Activated CD4-positive, alpha-beta T cell treated with anti-CD3 and anti-CD28 coated beads, Interleukin-2, amount 10 ng/mL, durations not matched to agents 24 days and 14 days (primary cell): ENCODE results near the gene DUSP18. TPM values are rescaled to one million over a fixed set of nuclear protein-coding genes. Genes with fewer than 3 reads are reported as not detected.
"Not testable (repeated sequence)": the region's sequence is repeated elsewhere in the genome, so short reads cannot be mapped to it uniquely, and the experiment has no call there.

Source experiments
- DNase-seq: peaks from one replicate; pipeline ENCODE4 v3.0.0; 2022
- H3K27ac Mint-ChIP-seq: one replicate; pipeline ENCODE4 v1.8.0; 2022; ENCODE audit warnings: mild to moderate bottlenecking, mixed read lengths
- H3K27me3 Mint-ChIP-seq: one replicate; pipeline ENCODE4 v1.8.0; 2022; ENCODE audit warnings: mixed read lengths
- H3K36me3 Mint-ChIP-seq: one replicate; pipeline ENCODE4 v1.8.0; 2022; ENCODE audit warnings: low read depth, mild to moderate bottlenecking, mixed read lengths
- H3K4me1 Mint-ChIP-seq: one replicate; pipeline ENCODE4 v1.8.0; 2021; ENCODE audit warnings: mixed read lengths
- H3K4me3 Mint-ChIP-seq: one replicate; pipeline ENCODE4 v1.8.0; 2022; ENCODE audit warnings: mild to moderate bottlenecking, moderate library complexity, mixed read lengths
- H3K9me3 Mint-ChIP-seq: one replicate; pipeline ENCODE4 v1.8.0; 2021; ENCODE audit warnings: mixed read lengths
- intact Hi-C: fragments of 100-400 bp; cut with micrococcal nuclease; formaldehyde crosslinking; loops from one replicate; pipeline ENCODE4 v1.15.1; 2023
- total RNA-seq: library from RNA; stranded (reverse); gene quantifications from 2 replicates; pipeline ENCODE4 v1.2.3, GENCODE V29; 2022

DUSP18 gene
- total RNA-seq, 1 donor from 2014 or later: 8.0 TPM

DNA sequence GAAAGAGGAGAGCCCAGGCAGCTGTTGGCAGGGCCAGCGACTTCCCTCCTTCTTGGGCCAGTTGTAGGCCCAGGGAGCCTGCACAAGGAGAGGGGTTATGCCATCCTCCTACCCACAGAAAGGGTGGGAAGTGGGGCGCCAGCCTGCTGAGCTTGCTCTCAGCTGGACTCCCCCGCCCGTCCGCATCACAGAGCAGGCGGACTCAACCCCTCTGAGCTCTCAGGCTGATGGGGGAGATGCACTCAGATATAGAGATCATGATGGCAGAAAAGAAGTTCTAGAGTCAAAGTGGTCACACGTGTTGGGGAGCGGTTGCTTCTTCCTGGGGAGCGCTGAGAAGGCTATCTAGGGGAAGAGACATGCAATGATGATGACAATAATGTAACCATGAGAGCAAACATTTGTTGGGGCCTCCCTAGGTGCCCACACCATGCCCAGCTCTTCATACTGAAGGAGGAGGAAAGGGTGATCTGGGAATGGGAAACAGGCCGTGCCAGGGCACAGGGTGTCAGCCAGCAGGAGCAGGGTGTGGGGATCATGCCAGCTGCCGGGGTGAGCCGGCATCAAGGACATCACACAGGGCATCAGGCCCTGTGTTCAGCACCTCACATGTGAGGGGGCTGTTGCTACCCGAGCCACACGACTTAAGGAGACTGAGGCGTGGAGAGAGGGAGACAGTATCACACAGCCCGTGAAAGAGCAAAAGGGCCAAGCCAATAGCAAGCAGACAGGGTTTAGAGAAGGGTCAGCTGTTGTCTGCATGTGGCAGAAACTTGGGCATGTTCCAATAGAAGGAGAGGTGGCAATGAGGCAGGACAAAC, 24.4 kb downstream of the DUSP18 start:
- peak overlapping the region; percentile 90 for H3K27ac Mint-ChIP-seq
- no peaks in the 10 kb centered on the region for H3K27me3 Mint-ChIP-seq
- H3K4me1 Mint-ChIP-seq: peaks cover 31% of the 10 kb centered on the region
- no peak for DNase-seq
- peaks cover 17% of the 10 kb centered on the region for H3K36me3 Mint-ChIP-seq
- intact Hi-C loops: no loop called here
- H3K4me3 Mint-ChIP-seq: peak overlapping the region; percentile 66
- no peaks in the 10 kb centered on the region for H3K9me3 Mint-ChIP-seq

DNA sequence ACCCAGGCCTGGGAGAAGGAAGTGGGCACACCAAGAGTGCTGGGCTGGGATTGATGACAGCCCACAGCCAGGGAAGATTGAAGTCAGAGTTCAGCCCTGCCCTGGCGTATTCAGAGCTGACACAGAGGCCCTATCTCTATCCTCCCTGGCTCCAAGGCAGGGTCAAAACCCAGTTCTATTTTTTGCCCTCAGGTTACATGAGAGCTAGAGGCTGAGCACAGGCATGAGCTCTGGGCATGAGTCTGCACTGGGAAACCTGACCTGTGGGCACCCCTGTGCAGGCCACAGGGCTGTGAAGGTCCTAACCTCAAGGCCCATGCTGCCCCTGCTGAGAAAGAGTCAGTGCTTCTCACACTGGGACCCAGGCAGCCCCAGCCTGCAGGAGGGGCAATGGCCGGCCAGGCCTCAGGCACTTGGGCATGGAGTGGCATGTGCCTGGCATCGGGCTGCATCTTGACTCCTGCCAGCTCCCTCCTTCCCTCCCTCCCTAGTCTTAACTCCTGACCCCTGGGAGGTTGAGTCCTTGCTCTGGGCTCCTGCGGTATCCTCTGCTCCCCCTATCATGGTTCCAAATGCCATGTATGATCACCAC, 26.7 kb downstream of the DUSP18 start:
- Mint-ChIP-seq H3K27ac (no peak overlapping the region), H3K4me3 (no peak overlapping the region), H3K4me1 (peaks cover 36% of the 10 kb centered on the region), H3K9me3 (no peaks in the 10 kb centered on the region), H3K27me3 (no peaks in the 10 kb centered on the region), H3K36me3 (peaks cover 14% of the 10 kb centered on the region)
- intact Hi-C loops: no loop called here
- no peak for DNase-seq

DNA sequence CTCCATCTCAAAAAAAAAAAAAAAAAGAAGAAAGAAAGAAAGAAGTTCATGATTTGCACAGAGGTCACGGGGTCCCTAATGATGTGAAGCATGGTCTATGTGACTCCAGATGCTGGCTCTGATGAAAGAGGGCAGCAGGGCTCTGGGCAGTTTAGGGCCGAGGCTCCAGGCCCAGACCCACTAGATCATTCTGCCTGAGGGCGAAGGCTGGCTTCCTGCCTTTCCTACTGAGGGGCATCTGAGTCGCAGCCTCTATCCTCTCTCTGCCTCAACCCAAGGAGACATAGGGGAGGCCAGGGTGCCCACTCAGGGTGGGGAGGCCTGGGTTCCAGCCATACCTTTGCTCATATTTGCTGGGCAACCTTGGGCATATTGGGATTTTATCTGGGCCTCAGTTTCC, 27.3 kb downstream of the DUSP18 start:
- Mint-ChIP-seq H3K4me3 (no peak overlapping the region), H3K27me3 (no peaks in the 10 kb centered on the region), H3K4me1 (peaks cover 36% of the 10 kb centered on the region), H3K27ac (no peak overlapping the region), H3K9me3 (no peaks in the 10 kb centered on the region), H3K36me3 (peaks cover 14% of the 10 kb centered on the region)
- DNase-seq: no peak
- intact Hi-C loops: no loop called here

DNA sequence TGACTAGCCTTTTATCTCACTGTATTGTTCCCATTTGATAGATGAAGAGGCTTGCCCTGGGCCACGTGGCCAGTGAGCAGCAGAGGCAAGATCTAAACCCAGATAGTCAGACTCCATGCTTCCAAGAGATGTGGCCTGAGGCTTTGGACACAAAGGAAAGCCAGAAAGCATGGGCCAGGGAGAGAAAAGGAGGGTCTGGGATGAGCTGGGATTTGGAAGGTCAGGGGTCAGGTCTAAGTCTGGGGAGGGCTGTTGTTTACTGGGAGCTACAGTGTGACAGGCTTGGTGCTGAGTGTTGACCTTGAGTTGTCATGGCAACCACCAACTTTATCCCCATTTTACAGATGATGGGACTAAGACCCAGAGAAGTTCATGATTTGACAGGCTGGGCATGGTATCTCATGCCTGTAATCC, 30.0 kb downstream of the DUSP18 start:
- H3K36me3 Mint-ChIP-seq: peaks cover 14% of the 10 kb centered on the region
- no peaks in the 10 kb centered on the region for H3K9me3 Mint-ChIP-seq
- peaks cover 31% of the 10 kb centered on the region for H3K4me1 Mint-ChIP-seq

DNA sequence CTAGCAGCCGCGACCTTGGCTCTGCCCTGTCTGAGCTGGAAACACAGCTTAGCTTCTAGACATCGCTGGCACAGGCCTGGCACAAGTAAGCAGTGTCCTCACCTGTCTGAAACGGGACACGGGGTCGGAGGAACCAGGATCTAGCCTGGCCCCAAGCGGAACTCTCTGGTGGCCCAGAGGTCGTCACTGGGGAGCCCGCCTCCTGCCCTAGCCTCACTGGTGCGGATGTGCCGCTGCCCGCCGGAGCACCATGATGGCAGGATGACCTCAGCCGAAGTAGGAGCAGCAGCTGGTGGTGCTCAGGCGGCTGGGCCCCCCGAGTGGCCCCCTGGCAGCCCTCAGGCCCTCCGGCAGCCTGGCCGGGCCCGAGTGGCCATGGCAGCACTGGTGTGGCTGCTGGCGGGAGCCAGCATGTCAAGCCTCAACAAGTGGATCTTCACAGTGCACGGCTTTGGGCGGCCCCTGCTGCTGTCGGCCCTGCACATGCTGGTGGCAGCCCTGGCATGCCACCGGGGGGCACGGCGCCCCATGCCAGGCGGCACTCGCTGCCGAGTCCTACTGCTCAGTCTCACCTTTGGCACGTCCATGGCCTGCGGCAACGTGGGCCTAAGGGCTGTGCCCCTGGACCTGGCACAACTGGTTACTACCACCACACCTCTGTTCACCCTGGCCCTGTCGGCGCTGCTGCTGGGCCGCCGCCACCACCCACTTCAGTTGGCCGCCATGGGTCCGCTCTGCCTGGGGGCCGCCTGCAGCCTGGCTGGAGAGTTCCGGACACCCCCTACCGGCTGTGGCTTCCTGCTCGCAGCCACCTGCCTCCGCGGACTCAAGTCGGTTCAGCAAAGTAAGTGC, 31.2 kb downstream of the DUSP18 start:
- peak overlapping the region; percentile 79 for H3K4me3 Mint-ChIP-seq
- H3K27ac Mint-ChIP-seq: peak overlapping the region; percentile 76
- H3K27me3 Mint-ChIP-seq: no peaks in the 10 kb centered on the region
- no peaks in the 10 kb centered on the region for H3K9me3 Mint-ChIP-seq
- H3K36me3 Mint-ChIP-seq: peaks cover 14% of the 10 kb centered on the region
- intact Hi-C loops: loop anchor here (10.0 kb wide), 2 partner anchors 58 to 448 kb away; partner anchors contain the start of genes OSBP2 and SMTN
- H3K4me1 Mint-ChIP-seq: peaks cover 29% of the 10 kb centered on the region
- DNase-seq: peak; percentile 72

More for the DNA sequence above, 30.0 kb downstream of the DUSP18 start:
- Mint-ChIP-seq H3K4me3 (peak overlapping the region; percentile 79), H3K27me3 (no peaks in the 10 kb centered on the region), H3K27ac (peak overlapping the region; percentile 52)
- DNase-seq: no peak
- intact Hi-C loops: loop anchor here (10.0 kb wide), 2 partner anchors 57 to 447 kb away; partner anchors contain the start of genes OSBP2 and SMTN

DNA sequence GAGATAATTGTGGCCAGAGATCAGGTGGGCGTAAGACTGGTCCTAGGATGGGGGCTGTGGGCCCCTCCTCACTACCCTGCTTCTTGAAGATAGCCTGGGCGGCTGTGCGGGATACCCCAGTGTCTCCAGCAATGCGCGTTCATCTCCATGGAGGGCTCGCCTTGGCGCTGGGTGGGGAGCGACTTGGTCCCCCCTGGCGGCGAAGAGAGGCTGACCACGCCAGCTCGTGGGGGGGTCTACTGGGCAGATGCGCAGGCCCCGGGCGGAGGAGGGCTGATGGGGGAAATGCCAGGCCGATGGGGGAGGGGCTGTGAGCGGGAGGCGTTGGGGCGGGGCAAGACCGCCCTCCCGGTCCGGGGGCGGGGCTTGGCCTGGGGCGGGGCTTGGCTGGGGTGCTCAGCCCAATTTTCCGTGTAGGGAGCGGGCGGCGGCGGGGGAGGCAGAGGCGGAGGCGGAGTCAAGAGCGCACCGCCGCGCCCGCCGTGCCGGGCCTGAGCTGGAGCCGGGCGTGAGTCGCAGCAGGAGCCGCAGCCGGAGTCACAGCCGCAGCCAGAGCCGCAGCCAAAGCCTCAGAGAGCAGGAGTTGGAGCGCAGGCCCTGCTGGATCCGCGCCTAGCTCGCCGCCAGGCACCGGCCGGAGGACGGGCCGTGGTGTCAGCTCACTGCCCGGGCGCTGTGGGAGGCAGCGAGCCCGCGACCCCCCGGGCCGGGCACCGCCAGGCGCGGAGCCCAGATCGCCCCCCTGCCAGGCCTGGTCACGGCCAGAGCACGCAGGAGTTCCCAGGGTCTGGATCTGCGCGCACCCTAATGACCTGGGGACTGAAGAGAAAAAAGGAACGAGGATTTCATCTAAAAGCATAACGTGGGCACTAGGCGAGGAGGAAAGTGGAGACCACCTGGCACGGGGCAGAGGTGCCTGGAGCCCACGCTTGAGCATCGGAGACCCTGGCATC, 32.1 kb downstream of the DUSP18 start, which contains the start of gene SLC35E4:
TSS of gene SLC35E4 (plus strand) at position 509 of the 953 bp plus-strand sequence. CDS start 670 bp downstream, outside the sequence.
- Mint-ChIP-seq H3K4me1 (peaks cover 28% of the 10 kb centered on the region), H3K9me3 (no peaks in the 10 kb centered on the region), H3K27me3 (no peaks in the 10 kb centered on the region), H3K27ac (peak within 1 kb of the TSS; percentile 94), H3K36me3 (peaks cover 14% of the 10 kb centered on the region), H3K4me3 (peak within 1 kb of the TSS; percentile 79)
- DNase-seq: peak; percentile 98
- intact Hi-C loops: loop anchor here (1.0 to 10.0 kb wide), 5 partner anchors 9 to 449 kb away; partner anchors contain the start of genes OSBP2 and SMTN

DNA sequence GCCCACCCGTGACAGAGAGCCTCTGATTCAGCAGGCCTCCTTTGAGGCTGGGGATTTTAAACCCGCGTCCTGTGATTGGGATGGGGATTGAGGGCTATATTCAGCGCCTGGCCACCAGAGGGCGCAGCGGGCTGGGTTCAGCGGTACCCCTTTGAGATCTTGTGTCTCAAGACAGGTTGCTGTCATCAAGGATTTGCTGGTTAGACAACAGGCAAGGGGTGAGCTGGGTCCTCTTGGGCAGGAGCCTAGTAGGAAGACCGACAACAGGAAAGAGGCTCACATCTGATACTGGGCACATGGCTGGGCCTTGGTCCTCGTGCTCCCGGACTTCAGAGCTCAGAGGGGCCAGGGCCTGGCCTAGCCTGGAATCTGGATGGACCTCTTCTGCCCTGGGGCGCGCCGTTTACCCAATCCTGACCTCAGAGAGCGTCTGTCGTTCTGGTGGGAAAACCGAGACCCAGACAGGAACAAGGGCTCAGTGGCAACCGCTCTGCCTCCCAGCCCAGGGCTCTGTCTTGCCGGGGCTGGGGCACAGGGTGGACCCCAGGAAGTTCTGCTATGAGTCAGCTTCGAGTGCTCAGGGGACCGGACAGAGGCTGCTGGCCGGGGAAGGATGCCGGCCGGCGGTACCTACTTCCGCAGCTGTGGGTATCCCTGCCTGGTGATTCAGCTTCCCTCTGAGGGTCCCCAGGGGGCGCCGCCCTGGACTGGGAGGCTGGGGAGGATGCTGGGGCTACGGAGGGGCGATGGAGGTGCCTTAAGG, 33.0 kb downstream of the DUSP18 start:
- Mint-ChIP-seq H3K27me3 (no peaks in the 10 kb centered on the region), H3K4me1 (peaks cover 27% of the 10 kb centered on the region), H3K9me3 (no peaks in the 10 kb centered on the region), H3K4me3 (peak overlapping the region; percentile 79), H3K36me3 (peaks cover 13% of the 10 kb centered on the region), H3K27ac (peak overlapping the region; percentile 94)
- intact Hi-C loops: loop anchor here (1.0 to 10.0 kb wide), 9 partner anchors 10 to 450 kb away; partner anchors contain the start of genes DUSP18, OSBP2 and SMTN
- DNase-seq: peak; percentile 97

DNA sequence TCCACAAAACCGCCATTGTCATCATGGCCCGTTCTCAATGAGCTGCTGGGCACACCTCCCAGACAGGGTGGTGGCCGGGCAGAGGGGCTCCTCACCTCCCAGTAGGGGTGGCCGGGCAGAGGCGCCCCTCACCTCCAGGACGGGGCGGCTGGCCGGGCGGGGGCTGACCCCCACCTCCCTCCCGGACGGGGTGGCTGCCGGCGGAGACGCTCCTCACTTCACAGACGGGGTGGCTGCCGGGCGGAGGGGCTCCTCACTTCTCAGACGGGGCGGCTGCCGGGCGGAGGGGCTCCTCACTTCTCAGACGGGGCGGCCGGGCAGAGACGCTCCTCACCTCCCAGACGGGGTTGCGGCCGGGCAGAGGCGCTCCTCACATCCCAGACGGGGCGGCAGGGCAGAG, 36.2 kb downstream of the DUSP18 start:
- not testable (repeated sequence) for H3K36me3 Mint-ChIP-seq, H3K4me3 Mint-ChIP-seq, H3K27ac Mint-ChIP-seq, H3K9me3 Mint-ChIP-seq, DNase-seq, H3K27me3 Mint-ChIP-seq
- intact Hi-C loops: loop anchor here (10.0 kb wide), 2 partner anchors 63 to 453 kb away; partner anchors contain the start of genes OSBP2 and SMTN
- peaks cover 15% of the 10 kb centered on the region for H3K4me1 Mint-ChIP-seq

DNA sequence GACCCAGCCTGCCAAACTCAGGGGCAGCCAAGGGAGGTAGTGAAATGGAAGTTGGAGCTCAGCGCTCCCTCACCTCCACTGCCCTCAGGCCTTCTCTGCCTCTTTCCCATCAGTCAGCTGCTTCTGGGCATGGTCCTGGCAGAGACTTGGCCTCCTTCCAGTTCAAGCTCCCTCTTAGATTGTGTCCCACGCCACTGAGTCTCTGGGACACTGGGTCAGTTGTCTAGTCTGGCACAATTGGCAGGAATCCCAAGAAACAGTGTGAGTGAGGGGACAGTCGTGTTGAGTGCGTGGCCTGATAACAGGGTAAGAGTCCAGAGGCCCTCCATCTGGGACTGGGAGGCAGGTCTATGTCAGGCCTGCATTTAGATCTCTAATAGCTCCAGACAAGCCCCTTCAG, 39.2 kb downstream of the DUSP18 start:
- intact Hi-C loops: no loop called here
- Mint-ChIP-seq H3K4me3 (no peak overlapping the region), H3K4me1 (no peaks in the 10 kb centered on the region), H3K27ac (no peak overlapping the region), H3K27me3 (no peaks in the 10 kb centered on the region), H3K36me3 (no peaks in the 10 kb centered on the region), H3K9me3 (no peaks in the 10 kb centered on the region)
- no peak for DNase-seq

DNA sequence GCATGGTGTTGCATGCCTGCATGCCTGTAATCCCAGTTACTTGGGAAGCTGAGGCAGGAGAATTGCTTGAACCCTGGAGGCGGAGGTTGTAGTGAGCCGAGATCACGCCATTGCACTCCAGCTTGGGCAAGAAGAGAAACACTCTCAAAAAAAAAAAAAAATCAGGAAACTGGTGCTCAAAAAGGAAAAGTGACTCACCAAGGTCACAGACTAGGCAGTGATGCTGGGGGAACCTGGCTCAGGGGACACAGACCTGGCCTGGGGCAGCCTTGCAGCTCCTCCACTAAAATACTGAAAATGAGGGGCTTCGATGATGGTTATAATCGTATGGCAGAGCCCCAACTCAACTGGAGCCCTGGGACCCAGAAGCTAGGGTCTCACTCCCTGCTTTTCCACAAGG, 40.2 kb downstream of the DUSP18 start:
- Mint-ChIP-seq H3K9me3 (no peaks in the 10 kb centered on the region), H3K4me3 (no peak overlapping the region), H3K27me3 (no peaks in the 10 kb centered on the region), H3K36me3 (no peaks in the 10 kb centered on the region), H3K27ac (no peak overlapping the region), H3K4me1 (no peaks in the 10 kb centered on the region)
- intact Hi-C loops: no loop called here
- no peak for DNase-seq

DNA sequence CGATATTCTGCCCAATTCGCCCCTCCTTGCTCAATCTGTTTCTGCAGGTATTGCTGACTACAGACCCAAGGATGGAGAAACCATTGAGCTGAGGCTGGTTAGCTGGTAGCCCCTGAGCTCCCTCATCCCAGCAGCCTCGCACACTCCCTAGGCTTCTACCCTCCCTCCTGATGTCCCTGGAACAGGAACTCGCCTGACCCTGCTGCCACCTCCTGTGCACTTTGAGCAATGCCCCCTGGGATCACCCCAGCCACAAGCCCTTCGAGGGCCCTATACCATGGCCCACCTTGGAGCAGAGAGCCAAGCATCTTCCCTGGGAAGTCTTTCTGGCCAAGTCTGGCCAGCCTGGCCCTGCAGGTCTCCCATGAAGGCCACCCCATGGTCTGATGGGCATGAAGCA, 41.3 kb downstream of the DUSP18 start:
- H3K27ac Mint-ChIP-seq: no peak overlapping the region

DNA sequence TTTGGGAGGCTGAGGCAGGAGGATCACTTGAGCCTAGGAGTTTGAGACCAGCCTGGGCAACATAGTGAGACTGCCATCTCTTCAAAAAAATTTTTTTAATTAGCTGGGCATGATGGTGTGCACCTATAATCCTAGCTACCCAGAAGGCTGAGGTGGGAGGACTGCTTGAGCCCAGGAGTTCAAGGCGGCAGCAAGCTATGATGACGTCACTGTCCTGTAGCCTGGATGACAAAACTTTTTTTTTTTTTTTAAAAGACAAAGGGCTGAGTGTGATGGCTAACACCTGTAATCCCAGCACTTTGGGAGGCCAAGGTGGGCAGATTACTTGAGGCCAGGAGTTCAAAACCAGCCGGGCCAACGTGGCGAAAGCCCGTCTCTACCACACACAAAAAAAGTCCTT, 47.8 kb downstream of the DUSP18 start:
- H3K36me3 Mint-ChIP-seq, H3K27ac Mint-ChIP-seq, H3K9me3 Mint-ChIP-seq, H3K27me3 Mint-ChIP-seq, H3K4me1 Mint-ChIP-seq, H3K4me3 Mint-ChIP-seq, intact Hi-C loops, DNase-seq: not testable (repeated sequence)

More for the DNA sequence above, 41.3 kb downstream of the DUSP18 start:
- intact Hi-C loops: no loop called here
- Mint-ChIP-seq H3K4me3 (no peak overlapping the region), H3K4me1 (no peaks in the 10 kb centered on the region), H3K9me3 (no peaks in the 10 kb centered on the region), H3K36me3 (no peaks in the 10 kb centered on the region), H3K27me3 (no peaks in the 10 kb centered on the region)
- DNase-seq: no peak
